GM18526 (cell line): ENCODE data around the gene BBS9.

Experiments used
- POLR2A ChIP-seq: IDR thresholded peaks from 3 replicates; pipeline ENCODE4 v1.6.1; 2011; ENCODE audit not compliant: insufficient read length; ENCODE audit errors: extremely low read depth

BBS9 gene

GRCh38 chr7:33128990-33129805, at the start of gene BBS9:
Gene BBS9, plus strand, starts transcription at chr7:33129564. Its CDS starts 16,689 bp downstream, at chr7:33146253.
- peak; percentile 60 for TF ChIP-seq POLR2A

- TF ChIP-seq POLR2A = no peak
Observed at GRCh38 chr7:33079763-33080690, 49.3 kb upstream of the BBS9 start.

GRCh38 chr7:33087356-33087755, 42.0 kb upstream of the BBS9 start:
- no peak for TF ChIP-seq POLR2A

GRCh38 chr7:33087858-33088257, 41.5 kb upstream of the BBS9 start:
- TF ChIP-seq POLR2A = no peak

GRCh38 chr7:33089142-33089541, 40.2 kb upstream of the BBS9 start:
- TF ChIP-seq POLR2A = no peak

- TF ChIP-seq POLR2A = no peak
Observed at GRCh38 chr7:33091111-33091531, 38.2 kb upstream of the BBS9 start.

GRCh38 chr7:33091641-33092191, 37.6 kb upstream of the BBS9 start:
- TF ChIP-seq POLR2A = no peak

GRCh38 chr7:33093266-33093665, 36.1 kb upstream of the BBS9 start:
- TF ChIP-seq POLR2A = no peak

GRCh38 chr7:33099154-33099940, 30.0 kb upstream of the BBS9 start:
- no peak for TF ChIP-seq POLR2A

GRCh38 chr7:33100770-33101169, 28.6 kb upstream of the BBS9 start:
- TF ChIP-seq POLR2A = no peak

- TF ChIP-seq POLR2A = no peak
Observed at GRCh38 chr7:33101906-33102305, 27.5 kb upstream of the BBS9 start.

GRCh38 chr7:33107136-33108066, 22.0 kb upstream of the BBS9 start:
- no peak for TF ChIP-seq POLR2A

GRCh38 chr7:33108554-33109004, 20.8 kb upstream of the BBS9 start:
- no peak for TF ChIP-seq POLR2A
